Tibial artery (tissue), 4 donors: ENCODE results near the gene GPA33.
A peak's percentile ranks its signal among the peaks of the same experiment; 100 is the strongest.

ENCODE experiments used
- DNase-seq, 2 donors: peaks; one replicate each; pipeline ENCODE4 v3.0.0-alpha.2; 2019
- H3K27ac ChIP-seq, 2 donors: fragments of 200-600 bp; sonication (generic) in 1 of 2; 1 replicate in 1 of 2; 2 replicates in 1 of 2; pipeline ENCODE4 v1.5.1; 2018 to 2019; ENCODE audit warnings: mild to moderate bottlenecking in 1 of 2
- H3K27me3 ChIP-seq, 2 donors: fragments of 200-600 bp; sonication (generic) in 1 of 2; one replicate each; pipeline versions ENCODE4 v1.5.1 to v1.6.0; 2016 to 2019
- H3K36me3 ChIP-seq, 3 donors: fragments of 200-600 bp; sonication (generic) in 2 of 3; one replicate each; pipeline ENCODE4 v1.5.1; 2016 to 2019; ENCODE audit warnings: mild to moderate bottlenecking in 2 of 3
- H3K4me1 ChIP-seq, 4 donors: fragments of 200-600 bp; sonication (generic) in 2 of 4; 1 replicate in 3 of 4; 2 replicates in 1 of 4; pipeline ENCODE4 v1.5.1; 2016 to 2019
- H3K4me3 ChIP-seq, 2 donors: fragments of 200-600 bp; sonication (generic) in 1 of 2; 1 replicate in 1 of 2; 2 replicates in 1 of 2; pipeline ENCODE4 v1.5.1; 2018 to 2019; ENCODE audit warnings: mild to moderate bottlenecking in 2 of 2
- H3K9me3 ChIP-seq, 3 donors: fragments of 200-600 bp; sonication (generic) in 1 of 3; one replicate each; pipeline ENCODE4 v1.5.1; 2016 to 2019
- intact Hi-C: fragments of 100-400 bp; cut with DNase I; formaldehyde crosslinking; loops from one replicate; pipeline ENCODE4 v1.15.0; 2023; ENCODE audit warnings: low total_unique reads
- TF ChIP-seq, protein P1 (sequence below), 2 experiments: fragments of 200-600 bp in 1 of 2; fragments of 450-650 bp in 1 of 2; IDR thresholded peaks; one replicate each; pipeline ENCODE4 v1.5.1; 2017 to 2019; ENCODE audit warnings: antibody characterized with exemption in 2 of 2, mild to moderate bottlenecking in 1 of 2, moderate library complexity in 1 of 2

Gene GPA33

DNA sequence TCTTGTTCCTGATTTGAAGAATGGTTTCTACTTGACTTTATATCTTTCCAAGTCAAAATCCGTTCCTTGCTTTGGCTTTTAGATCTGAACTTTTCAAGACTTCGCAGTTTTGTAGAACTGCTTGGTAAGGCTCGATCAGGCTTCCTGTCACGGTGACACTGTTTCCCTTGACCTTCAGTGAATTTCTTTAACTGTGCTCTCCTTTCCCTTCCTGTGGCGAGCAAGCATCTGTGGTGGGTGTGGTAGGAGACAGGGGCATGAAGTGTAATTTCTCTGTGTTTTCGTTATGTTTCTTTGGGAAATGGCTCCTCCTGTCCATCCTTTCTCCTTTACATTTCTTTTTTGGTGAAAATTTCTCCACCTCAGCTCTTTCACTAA lies 14.1 kb upstream of the GPA33 start:
- H3K27ac ChIP-seq = no peak overlapping the region
- TF ChIP-seq, protein P1, sequence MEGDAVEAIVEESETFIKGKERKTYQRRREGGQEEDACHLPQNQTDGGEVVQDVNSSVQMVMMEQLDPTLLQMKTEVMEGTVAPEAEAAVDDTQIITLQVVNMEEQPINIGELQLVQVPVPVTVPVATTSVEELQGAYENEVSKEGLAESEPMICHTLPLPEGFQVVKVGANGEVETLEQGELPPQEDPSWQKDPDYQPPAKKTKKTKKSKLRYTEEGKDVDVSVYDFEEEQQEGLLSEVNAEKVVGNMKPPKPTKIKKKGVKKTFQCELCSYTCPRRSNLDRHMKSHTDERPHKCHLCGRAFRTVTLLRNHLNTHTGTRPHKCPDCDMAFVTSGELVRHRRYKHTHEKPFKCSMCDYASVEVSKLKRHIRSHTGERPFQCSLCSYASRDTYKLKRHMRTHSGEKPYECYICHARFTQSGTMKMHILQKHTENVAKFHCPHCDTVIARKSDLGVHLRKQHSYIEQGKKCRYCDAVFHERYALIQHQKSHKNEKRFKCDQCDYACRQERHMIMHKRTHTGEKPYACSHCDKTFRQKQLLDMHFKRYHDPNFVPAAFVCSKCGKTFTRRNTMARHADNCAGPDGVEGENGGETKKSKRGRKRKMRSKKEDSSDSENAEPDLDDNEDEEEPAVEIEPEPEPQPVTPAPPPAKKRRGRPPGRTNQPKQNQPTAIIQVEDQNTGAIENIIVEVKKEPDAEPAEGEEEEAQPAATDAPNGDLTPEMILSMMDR (IDR thresholded peaks at IDR 0.05) = no peak

DNA sequence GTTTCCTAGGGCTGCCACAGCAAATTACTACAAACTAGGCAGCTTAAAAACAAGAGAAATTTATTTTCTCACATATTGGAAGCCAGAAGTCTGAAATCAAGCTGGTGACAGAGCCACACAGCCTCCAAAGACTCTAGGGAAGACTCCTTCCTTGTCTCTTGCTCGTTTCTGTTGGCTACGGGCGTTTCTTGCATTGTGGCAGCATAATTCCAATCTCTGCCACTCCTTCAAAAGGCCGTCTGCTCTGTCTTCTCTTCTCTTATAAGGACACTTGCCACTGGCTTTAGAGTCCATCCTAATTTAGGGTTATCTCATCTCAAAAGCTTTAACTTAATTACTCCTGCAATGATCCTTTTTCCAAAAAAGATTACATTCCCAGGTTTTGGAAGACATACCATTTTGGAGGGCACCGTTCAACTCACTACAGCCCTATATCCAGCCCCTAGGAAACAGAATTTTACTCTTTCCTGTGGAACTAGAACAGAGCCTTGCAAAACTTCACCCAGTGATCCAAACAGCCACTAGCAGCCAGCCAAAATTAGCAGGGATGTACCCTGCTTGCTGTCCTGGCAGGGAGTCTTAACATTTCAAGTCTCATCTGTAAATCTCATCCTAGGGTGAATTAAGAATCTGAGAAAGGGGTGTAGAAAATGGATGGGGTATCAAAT lies 12.9 kb upstream of the GPA33 start:
- H3K4me1 ChIP-seq = no peaks in the 10 kb centered on the region

More for the DNA sequence above, 14.1 kb upstream of the GPA33 start:
- Histone ChIP-seq H3K27me3 (no peaks in the 10 kb centered on the region), H3K36me3 (no peaks in the 10 kb centered on the region), H3K4me3 (no peak overlapping the region), H3K4me1 (no peaks in the 10 kb centered on the region), H3K9me3 (no peaks in the 10 kb centered on the region)
- no peak for DNase-seq
- intact Hi-C loops = no loop called here

DNA sequence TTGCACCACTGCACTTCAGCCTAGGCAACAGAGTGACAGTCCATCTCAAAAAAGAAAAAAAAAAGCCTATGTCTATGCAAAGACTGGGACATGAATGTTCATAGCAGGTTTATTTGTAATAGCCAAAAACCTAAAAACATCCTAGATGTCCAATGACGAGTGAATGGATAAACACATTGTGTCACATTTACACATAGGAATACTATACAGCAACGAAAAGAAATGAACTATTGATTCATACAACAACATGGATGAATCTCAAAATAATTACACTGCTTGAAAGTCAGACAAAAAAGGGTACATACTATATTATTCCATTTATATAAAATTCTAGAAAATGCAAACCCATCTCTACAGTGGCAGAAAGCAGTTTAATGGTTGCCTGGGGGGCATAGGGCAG lies 11.6 kb upstream of the GPA33 start:
- no peaks in the 10 kb centered on the region for H3K36me3 ChIP-seq
- TF ChIP-seq, protein P1 (IDR thresholded peaks at IDR 0.05) = no peak
- DNase-seq = no peak
- intact Hi-C loops = no loop called here
- H3K27me3 ChIP-seq = no peaks in the 10 kb centered on the region
- H3K27ac ChIP-seq = no peak overlapping the region
- H3K4me3 ChIP-seq = no peak overlapping the region
- H3K4me1 ChIP-seq = no peaks in the 10 kb centered on the region
- no peaks in the 10 kb centered on the region for H3K9me3 ChIP-seq

More for the DNA sequence above, 12.9 kb upstream of the GPA33 start:
- Histone ChIP-seq H3K9me3 (no peaks in the 10 kb centered on the region), H3K27ac (no peak overlapping the region), H3K4me3 (no peak overlapping the region), H3K27me3 (no peaks in the 10 kb centered on the region), H3K36me3 (no peaks in the 10 kb centered on the region)
- no peak for DNase-seq
- TF ChIP-seq, protein P1 (IDR thresholded peaks at IDR 0.05) = no peak
- intact Hi-C loops = no loop called here

DNA sequence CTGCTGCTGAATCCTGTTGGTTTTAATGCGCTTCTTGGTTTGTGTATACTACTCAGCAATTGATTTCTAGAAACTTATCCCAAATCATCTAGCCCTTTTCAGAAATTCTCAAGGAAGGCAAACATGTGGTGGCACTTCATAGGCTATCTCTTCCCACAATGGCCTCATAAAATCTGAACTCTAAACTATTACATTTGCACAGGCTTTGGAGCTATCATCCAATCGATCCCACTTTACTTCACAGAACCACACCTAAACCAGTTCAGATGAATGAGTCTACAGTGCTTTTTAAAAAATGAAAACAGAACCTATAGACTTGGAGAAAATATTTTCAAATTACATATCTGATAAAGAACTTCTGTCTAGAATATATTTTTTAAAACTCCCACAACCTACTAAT lies 10.6 kb upstream of the GPA33 start:
- Histone ChIP-seq H3K36me3 (no peaks in the 10 kb centered on the region), H3K4me1 (no peaks in the 10 kb centered on the region), H3K4me3 (no peak overlapping the region), H3K27me3 (no peaks in the 10 kb centered on the region), H3K27ac (no peak overlapping the region), H3K9me3 (no peaks in the 10 kb centered on the region)
- no peak for DNase-seq
- TF ChIP-seq, protein P1 (IDR thresholded peaks at IDR 0.05) = no peak
- intact Hi-C loops = no loop called here

DNA sequence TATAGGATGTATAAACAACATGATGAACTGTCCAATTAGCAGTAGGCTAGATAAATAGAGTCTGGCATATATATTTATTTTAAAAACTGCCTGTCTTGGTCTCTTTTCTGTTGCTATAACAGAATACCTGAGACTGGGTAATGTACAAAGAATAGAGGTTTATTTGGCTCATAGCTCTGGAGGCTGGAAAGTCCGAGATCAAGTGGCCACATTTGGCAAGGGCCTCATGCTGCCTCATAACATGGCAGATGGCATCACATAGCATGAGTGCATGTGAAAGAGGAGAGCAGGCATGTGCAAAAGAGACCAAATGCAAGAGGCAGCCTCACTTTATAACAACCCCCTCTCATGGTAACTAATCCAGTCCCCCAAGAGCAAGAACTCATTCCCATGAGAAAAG lies 9.7 kb upstream of the GPA33 start:
- H3K4me1 ChIP-seq = peaks cover 0 to 5% (median 1%) of the 10 kb centered on the region in 4 donors
- no peaks in the 10 kb centered on the region for H3K9me3 ChIP-seq
- no peak overlapping the region for H3K27ac ChIP-seq
- intact Hi-C loops = no loop called here
- DNase-seq = no peak
- H3K4me3 ChIP-seq = no peak overlapping the region
- TF ChIP-seq, protein P1 (IDR thresholded peaks at IDR 0.05) = no peak
- no peaks in the 10 kb centered on the region for H3K36me3 ChIP-seq
- no peaks in the 10 kb centered on the region for H3K27me3 ChIP-seq

DNA sequence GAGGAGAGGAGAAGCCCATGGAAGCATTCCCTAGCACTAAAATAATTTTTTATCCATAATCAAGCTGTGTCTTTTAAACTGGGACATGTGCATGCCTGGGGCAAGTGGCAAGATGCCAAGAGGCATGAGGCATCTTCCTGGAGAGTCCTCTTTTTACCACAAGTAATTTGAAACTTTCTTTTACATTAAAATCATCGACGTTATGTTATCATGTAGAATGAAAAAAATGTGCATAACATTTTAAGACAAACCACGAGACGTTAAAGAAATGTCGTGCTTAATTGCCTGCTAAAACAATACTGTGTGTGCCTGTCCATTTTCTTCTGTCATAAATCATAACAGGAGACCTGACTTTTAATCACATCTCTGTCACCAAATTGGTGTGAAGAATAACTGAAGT lies 5.2 kb upstream of the GPA33 start:
- Histone ChIP-seq H3K9me3 (no peaks in the 10 kb centered on the region), H3K4me1 (peaks cover 0 to 23% (median 16%) of the 10 kb centered on the region in 4 donors), H3K27ac (no peak overlapping the region), H3K4me3 (peak overlapping the region in 1 of 2 donors; percentile 51), H3K27me3 (no peaks in the 10 kb centered on the region), H3K36me3 (no peaks in the 10 kb centered on the region)
- intact Hi-C loops = no loop called here
- TF ChIP-seq, protein P1 (IDR thresholded peaks at IDR 0.05) = no peak
- DNase-seq = no peak
